HT1080 (cell line): Measurements from ENCODE around the gene WIPF2. TPM values are rescaled to one million over a fixed set of nuclear protein-coding genes. Genes with fewer than 3 reads are reported as not detected.

Experiments used
- DNase-seq: peaks from one replicate; pipeline ENCODE4 v3.0.0-alpha.2; 2015; ENCODE audit warnings: low read depth
- small RNA-seq: library from RNA; depleted of rRNA; stranded (forward); fragments of <200 nt; gene quantifications from one replicate; pipeline ENCODE3, GENCODE V24; 2014
- total RNA-seq: library from RNA; depleted of rRNA; stranded (reverse); fragments of >200 nt; shearing (Covaris generic); gene quantifications from 2 replicates; pipeline ENCODE4 v1.2.3, GENCODE V29; 2014; rRNA removed

Gene WIPF2
- total RNA-seq, 1 experiment from 2014 or later = 5.4 TPM

DNA sequence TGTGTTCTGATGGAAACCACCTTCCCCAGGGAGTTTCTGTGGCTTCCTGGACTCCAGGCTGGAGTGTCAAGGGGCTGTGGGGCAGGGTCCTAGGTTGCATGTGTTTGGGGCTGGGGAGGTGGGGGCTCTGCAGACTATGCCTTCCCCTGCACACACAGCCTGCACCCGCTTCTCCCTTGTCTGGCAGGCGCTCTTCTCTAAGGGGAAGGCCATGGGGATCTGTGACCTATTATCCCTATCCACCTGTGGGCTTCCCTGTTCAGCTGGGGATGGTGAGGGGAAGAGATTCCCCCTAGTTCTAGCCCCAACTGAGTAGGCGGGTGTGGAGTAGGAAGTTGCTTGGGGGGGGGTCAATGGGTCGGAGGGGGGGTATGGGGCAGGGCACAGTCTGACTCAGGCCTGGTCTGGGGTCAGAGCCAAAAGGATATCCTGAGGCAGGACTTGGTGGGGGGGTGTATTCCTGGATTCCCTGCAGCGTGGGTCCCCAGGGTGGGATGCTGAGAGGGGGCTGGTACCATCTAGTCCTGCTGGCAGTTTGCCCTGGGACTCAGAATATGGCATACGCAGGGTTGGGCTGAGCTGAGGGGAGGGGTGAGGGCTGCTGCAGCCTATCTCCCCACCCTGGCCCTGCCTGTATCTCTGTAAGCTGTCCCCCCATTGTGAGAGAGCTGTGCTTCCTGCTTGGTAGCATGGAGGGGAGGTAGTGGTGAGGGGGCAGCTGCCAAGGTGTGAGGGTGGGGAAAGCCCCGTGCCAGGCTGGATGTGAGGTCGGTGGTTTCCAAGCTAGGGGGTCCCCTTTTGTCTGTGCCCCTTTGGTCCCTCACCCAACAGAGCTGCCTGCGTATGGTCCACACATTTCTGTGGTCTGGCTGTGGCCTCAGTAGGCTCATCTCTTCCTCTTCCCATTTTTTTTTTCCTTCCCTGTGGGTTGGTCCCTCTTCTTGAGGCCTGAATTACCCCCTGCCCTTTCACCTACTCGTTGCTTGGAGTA, 104.6 kb downstream of the WIPF2 start:
- peak; percentile 72 for DNase-seq

DNA sequence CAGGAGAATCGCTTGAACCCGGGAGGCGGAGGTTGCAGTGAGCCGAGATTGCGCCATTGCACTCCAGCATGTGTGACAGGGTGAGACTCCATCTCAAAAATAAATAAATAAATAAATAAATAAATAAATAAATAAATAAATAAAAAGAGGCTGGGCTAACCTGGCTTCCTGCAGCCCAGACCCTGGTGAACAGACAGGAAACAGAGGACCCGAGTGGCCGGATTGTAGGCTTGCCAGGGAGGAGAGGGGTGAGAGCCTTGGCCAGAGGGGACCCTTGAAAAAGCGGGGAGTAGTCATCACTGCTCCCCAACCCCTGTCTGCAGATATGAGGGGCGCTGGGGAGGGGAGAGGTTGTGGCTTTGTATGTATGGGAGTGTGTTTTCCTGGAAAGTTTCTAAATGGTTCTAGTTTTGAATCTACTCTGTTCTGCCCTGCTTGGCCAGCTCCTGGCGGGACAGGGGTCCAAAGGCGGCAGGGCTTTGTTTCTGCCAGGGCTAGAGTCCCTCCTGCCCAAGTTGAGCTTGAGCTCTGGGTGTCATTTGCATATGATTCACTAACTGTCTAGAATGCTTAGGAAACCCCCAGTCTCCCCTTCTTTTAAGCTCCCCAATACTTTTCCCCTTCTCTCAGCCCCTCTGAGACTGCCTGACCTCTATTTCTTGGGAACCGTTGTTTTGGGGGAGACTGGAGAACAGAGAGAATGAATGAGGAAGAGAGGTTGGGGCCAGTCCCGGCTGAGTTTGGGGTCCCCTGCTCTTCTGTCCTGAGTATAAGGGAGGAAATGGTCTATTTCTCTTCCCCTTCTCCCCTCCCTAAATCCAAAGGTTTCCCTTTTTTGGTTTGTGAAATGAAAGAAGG, 106.3 kb downstream of the WIPF2 start:
- no peak for DNase-seq

DNA sequence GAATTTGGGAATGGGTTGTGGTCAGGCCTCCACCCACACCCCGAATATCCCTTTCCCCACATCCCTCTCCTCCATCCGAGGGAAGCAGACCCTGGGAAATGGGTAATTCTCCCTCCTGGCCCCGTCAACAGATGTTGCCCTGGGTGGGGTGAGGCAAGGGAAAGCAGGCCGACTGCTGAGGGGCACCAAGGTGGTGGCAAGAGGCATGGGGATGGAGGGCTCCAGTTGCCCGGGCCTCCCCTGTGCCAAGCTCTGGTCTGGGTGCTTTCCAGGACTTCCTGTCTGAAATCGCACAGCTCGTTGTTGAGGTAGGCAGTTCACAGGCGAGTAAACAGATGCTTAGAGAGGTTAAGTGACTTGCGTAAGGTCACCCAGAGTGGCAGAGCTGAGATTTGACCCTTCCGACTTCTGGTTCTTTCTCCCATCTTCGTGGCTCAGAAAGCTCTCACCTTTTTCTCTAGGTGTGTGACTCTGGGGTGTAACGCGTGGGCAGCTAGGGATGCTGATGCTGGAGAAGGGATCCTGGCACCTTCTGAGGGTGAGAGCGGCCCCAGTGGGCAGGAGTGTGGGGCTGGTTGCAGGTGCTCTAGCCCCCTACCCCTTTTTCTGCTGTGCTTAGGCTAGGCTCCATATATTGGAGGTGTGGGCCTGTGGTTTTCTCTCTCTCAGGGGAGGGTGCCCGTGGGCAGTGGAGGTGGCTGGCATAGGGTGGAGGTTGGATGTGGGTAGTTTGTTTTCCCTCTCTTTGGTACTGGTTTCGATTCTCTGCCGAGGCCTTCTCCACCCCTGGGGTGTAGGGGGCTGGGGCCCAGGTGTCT, 107.1 kb downstream of the WIPF2 start:
- DNase-seq = no peak

DNA sequence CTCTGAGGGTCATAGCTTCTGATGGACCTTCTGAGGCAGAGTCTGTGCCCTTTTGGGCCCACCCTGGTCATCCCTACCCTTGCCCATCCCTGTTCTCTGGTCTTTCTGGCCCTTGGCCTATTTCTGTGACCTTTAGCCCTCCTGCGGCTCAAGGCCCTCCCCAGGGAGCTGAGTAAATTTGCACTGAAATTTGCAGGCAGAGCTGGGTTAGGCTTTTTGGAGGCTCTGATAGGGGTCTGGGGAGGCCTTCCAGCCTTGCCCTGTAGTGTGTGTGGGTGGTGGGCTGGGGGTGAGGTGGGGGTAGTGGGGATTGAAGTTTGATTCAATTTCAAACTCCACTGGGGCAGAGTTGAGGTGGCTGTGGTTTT, 107.7 kb downstream of the WIPF2 start:
- DNase-seq = no peak

DNA sequence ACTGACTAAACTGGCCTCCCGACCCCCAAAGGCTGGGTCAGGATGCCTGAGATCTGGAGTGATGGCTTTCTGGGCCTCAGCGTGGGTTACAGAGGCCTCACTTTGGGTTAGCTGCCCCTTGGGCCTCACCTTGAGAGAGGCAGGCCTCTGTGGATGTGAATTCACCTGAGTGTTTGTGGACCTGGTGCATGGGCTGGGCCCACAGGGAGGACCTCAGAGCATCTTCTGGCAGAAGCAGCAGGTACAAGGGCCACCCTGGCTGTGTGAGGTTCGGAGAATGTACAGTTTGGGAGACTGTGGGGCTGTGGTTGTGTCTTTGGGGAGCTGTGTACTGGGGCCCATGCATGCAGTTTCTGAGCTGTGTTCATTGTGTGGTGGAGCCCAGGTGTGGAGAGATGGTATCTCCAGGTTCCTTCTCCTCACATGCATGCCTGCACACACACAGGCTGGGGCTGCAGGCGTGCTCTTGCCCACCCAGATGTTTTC, 108.2 kb downstream of the WIPF2 start:
- DNase-seq = no peak

DNA sequence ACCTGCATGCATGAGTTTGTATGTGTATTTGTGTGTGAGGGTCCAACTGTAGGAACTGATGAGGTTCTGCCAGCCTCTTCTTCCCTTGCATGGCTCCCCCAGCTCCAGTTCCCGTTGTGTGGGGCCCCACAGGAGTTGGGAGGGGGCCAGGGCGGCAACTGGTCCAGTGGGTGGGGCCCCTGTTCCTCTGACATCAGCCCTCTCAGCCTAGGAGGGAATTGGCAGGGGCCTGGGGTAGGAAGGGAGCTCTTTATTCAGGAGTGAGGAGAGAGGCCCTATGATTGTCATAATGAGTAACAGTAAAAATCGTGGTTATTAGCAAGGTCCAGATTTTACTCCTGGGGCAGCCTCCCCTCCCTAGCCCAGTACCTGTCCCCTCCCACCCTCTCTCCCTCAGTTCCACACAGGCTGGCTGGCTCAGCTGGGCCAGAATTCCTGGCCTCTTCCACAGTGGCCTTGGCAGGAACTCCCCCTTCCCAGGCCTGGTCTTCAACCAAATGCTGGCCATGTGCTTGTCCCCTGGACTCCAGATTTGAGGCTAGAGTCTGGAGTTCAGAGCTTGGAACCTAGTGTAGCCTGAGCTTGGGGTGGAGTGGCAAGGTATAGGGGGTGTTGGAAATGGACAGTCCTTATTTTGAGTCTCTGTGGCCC, 108.8 kb downstream of the WIPF2 start:
- no peak for DNase-seq

DNA sequence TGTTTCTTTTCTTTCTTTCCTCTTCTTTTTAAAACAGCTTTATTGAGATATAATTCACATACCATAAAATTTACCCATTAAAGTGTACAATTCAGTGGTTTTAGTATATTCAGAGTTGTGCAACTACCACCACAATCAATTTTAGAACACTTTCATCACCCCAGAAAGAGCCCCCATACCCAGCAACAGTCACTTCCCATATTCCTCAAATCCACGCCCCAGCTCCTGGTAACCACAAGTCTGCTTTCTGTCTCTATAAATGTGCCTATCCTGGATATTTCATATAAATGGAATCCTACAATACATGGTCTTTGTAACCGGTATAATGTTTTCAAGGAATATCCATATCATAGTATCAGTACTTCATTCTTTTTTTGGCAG, 109.3 kb downstream of the WIPF2 start:
- DNase-seq = no peak

DNA sequence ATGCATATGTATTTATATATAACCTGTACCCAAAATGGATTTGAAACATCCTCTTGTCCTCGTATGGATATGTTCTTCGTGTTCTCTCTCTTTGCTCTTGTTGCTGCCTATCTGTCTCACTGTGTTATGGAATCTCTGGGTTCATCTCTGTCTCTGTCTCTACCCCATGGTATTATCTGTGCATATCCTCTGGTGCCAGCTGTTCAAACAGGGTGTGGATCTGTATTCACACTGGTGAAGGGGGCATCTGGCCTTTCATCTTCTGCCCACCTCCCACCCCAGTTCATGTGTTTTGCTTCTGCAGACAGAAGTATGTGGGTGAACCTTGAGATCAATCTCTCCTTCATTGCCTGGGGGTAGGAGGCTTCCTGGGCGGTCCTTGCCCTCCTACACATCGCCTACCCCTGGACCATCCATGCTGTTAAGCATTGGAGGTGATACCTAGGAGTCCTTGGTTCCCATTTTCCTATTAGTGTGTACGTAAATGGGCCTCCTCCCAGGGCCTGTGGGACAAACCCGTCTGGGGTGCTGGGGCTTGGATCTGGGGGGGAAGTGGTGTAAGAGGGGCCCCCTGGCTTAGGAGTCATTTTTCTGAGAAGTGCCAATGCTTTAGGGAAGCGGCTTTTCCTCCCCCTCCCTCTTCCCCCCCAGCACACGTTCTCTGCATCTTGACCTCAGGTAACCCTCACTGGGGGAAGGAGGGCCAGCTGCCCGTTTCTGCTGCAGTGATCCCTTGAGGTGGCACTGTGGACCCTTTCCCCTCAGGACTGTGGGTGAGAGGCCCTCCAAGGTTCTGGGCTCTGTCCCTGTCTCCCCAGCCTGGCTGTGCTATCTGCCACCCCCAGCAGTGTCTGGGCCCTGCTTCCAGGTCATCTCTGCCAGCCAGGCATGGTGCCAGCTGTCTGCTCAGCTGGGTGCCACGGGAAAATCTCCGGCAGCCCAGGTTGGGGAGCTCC, 111.0 kb downstream of the WIPF2 start:
- DNase-seq = no peak

DNA sequence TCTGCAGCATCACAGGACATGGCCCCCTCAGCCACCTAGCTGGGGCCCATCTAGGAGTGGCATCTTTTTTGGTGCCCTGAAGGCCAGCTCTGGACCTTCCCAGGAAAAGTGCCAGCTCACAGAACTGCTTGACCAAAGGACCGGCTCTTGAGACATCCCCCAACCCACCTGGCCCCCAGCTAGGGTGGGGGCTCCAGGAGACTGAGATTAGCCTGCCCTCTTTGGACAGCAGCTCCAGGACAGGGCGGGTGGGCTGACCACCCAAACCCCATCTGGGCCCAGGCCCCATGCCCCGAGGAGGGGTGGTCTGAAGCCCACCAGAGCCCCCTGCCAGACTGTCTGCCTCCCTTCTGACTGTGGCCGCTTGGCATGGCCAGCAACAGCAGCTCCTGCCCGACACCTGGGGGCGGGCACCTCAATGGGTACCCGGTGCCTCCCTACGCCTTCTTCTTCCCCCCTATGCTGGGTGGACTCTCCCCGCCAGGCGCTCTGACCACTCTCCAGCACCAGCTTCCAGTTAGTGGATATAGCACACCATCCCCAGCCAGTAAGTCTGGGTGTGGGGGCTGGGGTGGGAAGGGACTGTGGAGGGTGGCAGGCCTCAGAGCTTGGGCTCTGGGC, 111.9 kb downstream of the WIPF2 start:
- DNase-seq = no peak

DNA sequence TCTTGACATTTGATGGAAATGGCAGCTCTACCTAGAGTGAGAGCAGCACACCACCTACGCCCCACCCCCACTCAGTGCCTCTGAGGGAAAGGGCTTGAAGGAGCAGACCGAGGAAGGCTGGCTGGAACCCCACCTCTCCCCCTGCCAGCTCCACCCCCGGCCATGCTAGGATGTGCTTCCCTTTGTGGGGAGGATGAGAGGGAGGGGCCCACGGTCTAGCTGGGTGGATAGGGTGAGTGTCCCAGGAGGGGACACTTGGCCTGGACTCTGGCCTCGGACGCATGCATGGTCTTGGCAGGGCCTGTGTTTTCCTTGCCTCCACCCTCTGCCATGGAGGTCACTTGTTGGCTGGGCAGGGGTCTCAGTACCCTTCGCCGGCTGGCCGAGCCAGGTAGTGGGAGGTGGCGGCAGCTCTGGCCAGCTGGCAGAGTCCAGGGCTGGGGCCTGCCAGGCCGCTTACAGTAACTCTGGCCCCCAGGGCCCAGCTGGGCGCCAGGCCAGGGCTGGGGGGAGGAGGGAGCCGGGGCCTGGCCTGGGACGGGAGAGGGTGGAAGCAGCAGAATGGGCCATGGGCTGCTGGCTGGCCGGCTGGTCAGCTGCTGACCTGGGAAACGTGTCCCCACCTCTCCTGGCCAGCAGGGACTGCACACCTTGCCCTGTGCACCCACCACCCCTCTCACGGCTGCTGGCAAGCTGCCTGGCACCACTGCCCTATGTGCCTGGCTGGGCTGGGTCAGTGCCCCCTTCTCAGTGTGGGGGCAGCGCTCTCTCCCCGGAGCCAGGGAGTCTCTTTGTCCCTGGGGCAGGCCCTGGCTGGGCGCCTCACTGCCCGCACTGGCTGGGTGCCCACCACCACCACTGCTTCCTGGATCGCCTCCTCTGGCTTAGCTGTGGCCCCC, 112.9 kb downstream of the WIPF2 start:
- no peak for DNase-seq

Small RNA genes lying within 50 kb of the gene (small RNA-seq; reads per million reads assigned to genes)
- gene MIR6867 = not detected

Other genes with a start within 250 kb of the WIPF2 start
- gene PSMD3, start 238.5 kb upstream of the WIPF2 start, total RNA-seq = 229 and 243 TPM in 2 replicates
- not detected in 2 replicates for gene CSF3, start 203.9 kb upstream of the WIPF2 start, total RNA-seq
- 35.9 and 38.3 TPM in 2 replicates for gene MED24, start 164.9 kb upstream of the WIPF2 start, total RNA-seq
- gene THRA, start 156.3 kb upstream of the WIPF2 start, total RNA-seq = 12.6 and 14.8 TPM in 2 replicates
- 1.8 and 2.8 TPM in 2 replicates for gene NR1D1, start 118.7 kb upstream of the WIPF2 start, total RNA-seq
- gene MSL1, start 97.3 kb upstream of the WIPF2 start, total RNA-seq = 42.5 and 51.3 TPM in 2 replicates
- gene CASC3, start 78.8 kb upstream of the WIPF2 start, total RNA-seq = 26.7 and 31.5 TPM in 2 replicates
- gene RAPGEFL1, start 41.8 kb upstream of the WIPF2 start, total RNA-seq = 1.6 and 3.1 TPM in 2 replicates
- 57.6 and 64.7 TPM in 2 replicates for gene CDC6, start 68.6 kb downstream of the WIPF2 start, total RNA-seq
- 24.1 and 34.4 TPM in 2 replicates for gene RARA, start 89.9 kb downstream of the WIPF2 start, total RNA-seq
- gene GJD3, start 145.4 kb downstream of the WIPF2 start, total RNA-seq = not detected in 2 replicates
- gene TOP2A, start 198.6 kb downstream of the WIPF2 start, total RNA-seq = 154 and 155 TPM in 2 replicates
- 0.07 and 0.14 TPM in 2 replicates for gene IGFBP4, start 224.1 kb downstream of the WIPF2 start, total RNA-seq